Panc1 (cell line): ENCODE data around the gene TEX26.

Experiments used
- SIN3A ChIP-seq: IDR thresholded peaks from 2 replicates; pipeline ENCODE4 v1.6.1; 2012; ENCODE audit warnings: low read depth, mild to moderate bottlenecking, low read length, moderate library complexity, borderline replicate concordance; ENCODE audit not compliant: insufficient read depth
- TCF7L2 ChIP-seq: IDR thresholded peaks from 2 replicates; pipeline ENCODE4 v1.6.1; 2011; ENCODE audit warnings: mild to moderate bottlenecking, low read depth, low read length, inconsistent platforms
- TF ChIP-seq, protein P1 (sequence below): fragments of 450-650 bp; IDR thresholded peaks from 2 replicates; pipeline ENCODE4 v1.5.1; 2017; ENCODE audit warnings: mild to moderate bottlenecking
- TF ChIP-seq, protein P2 (sequence below), 2 experiments: IDR thresholded peaks; 2 replicates each; pipeline ENCODE4 v1.6.1; 2011 to 2012; ENCODE audit warnings: low read depth in 2 of 2, control low read depth in 1 of 2, low read length in 1 of 2, mild to moderate bottlenecking in 1 of 2, moderate library complexity in 1 of 2; ENCODE audit not compliant: insufficient read depth in 1 of 2

DNA sequence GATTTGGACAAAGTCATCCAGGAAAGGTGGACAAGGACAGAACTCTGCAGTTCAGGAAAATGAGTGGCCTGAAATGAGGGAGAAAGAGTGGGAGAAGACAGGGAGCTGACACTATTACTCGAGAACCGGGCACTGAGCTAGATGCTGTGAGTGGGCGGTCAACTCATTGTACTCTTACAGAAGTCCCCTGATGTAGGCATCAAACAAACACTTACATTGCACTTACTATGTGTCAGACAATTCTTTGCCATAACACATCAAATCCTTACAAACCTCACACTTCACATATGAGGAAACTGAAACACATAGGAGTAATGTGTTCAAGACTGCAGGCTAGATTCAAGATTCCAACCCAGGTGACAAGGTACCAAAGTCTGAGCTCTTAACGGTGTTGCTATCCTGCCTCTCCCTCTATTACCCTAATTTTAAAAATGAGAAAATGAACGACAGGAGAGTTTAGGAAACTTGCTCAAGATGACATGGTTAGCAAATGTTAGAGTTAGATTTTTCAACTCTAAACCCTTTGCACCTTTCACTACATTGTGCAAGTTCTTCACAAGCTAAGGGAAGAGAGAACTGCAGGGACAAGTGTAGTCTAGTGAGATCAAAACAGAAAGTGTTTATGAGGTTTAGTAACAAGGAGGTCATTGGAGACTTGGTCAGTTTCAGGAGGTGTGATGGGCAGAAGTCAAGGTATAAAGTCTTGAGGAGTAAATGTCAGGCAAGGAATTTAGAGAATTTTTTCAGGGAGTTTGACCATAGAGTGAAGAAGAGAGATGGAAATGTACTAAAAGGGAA lies 31.3 kb upstream of the TEX26 start:
- TF ChIP-seq, protein P1, sequence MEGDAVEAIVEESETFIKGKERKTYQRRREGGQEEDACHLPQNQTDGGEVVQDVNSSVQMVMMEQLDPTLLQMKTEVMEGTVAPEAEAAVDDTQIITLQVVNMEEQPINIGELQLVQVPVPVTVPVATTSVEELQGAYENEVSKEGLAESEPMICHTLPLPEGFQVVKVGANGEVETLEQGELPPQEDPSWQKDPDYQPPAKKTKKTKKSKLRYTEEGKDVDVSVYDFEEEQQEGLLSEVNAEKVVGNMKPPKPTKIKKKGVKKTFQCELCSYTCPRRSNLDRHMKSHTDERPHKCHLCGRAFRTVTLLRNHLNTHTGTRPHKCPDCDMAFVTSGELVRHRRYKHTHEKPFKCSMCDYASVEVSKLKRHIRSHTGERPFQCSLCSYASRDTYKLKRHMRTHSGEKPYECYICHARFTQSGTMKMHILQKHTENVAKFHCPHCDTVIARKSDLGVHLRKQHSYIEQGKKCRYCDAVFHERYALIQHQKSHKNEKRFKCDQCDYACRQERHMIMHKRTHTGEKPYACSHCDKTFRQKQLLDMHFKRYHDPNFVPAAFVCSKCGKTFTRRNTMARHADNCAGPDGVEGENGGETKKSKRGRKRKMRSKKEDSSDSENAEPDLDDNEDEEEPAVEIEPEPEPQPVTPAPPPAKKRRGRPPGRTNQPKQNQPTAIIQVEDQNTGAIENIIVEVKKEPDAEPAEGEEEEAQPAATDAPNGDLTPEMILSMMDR: no peak
- TF ChIP-seq TCF7L2 (no peak), SIN3A (no peak)
- TF ChIP-seq, protein P2, sequence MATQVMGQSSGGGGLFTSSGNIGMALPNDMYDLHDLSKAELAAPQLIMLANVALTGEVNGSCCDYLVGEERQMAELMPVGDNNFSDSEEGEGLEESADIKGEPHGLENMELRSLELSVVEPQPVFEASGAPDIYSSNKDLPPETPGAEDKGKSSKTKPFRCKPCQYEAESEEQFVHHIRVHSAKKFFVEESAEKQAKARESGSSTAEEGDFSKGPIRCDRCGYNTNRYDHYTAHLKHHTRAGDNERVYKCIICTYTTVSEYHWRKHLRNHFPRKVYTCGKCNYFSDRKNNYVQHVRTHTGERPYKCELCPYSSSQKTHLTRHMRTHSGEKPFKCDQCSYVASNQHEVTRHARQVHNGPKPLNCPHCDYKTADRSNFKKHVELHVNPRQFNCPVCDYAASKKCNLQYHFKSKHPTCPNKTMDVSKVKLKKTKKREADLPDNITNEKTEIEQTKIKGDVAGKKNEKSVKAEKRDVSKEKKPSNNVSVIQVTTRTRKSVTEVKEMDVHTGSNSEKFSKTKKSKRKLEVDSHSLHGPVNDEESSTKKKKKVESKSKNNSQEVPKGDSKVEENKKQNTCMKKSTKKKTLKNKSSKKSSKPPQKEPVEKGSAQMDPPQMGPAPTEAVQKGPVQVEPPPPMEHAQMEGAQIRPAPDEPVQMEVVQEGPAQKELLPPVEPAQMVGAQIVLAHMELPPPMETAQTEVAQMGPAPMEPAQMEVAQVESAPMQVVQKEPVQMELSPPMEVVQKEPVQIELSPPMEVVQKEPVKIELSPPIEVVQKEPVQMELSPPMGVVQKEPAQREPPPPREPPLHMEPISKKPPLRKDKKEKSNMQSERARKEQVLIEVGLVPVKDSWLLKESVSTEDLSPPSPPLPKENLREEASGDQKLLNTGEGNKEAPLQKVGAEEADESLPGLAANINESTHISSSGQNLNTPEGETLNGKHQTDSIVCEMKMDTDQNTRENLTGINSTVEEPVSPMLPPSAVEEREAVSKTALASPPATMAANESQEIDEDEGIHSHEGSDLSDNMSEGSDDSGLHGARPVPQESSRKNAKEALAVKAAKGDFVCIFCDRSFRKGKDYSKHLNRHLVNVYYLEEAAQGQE (IDR thresholded peaks at IDR 0.05; ENCODE audit: insufficient read depth in 1 of 2, low read depth in 2 of 2, low read length in 1 of 2): no peak
